ENCODE measurements around the gene CRTC1.
"Not testable (repeated sequence)": the region's sequence is repeated elsewhere in the genome, so short reads cannot be mapped to it uniquely, and the experiment has no call there.

CRTC1 gene

GRCh38 chr19:18731562-18732008 is 48.1 kb downstream of the CRTC1 start:
- no peak for DNase-seq

GRCh38 chr19:18733196-18733647 is 49.7 kb downstream of the CRTC1 start:
- DNase-seq = no peak

GRCh38 chr19:18733762-18734332 is 50.4 kb downstream of the CRTC1 start:
- not testable (repeated sequence) for DNase-seq

GRCh38 chr19:18735324-18735723 is 51.8 kb downstream of the CRTC1 start:
- no peak for DNase-seq

GRCh38 chr19:18735752-18736151 is 52.3 kb downstream of the CRTC1 start:
- DNase-seq = no peak

- DNase-seq = no peak
Observed at GRCh38 chr19:18736415-18737336, 53.2 kb downstream of the CRTC1 start.

GRCh38 chr19:18737337-18737953 is 54.0 kb downstream of the CRTC1 start:
- no peak for DNase-seq

GRCh38 chr19:18737954-18738351 is 54.5 kb downstream of the CRTC1 start:
- DNase-seq = no peak

- no peak for DNase-seq
Observed at GRCh38 chr19:18738961-18739690, 55.6 kb downstream of the CRTC1 start.

GRCh38 chr19:18741124-18742121 is 57.9 kb downstream of the CRTC1 start:
- peak; percentile 78 for DNase-seq

GRCh38 chr19:18742324-18742723 is 58.8 kb downstream of the CRTC1 start:
- DNase-seq = no peak

GRCh38 chr19:18742838-18743783 is 59.6 kb downstream of the CRTC1 start:
- DNase-seq = no peak

GRCh38 chr19:18743784-18744418 is 60.4 kb downstream of the CRTC1 start:
- DNase-seq = no peak

GRCh38 chr19:18745012-18745735 is 61.7 kb downstream of the CRTC1 start:
- DNase-seq = no peak

- DNase-seq = no peak
Observed at GRCh38 chr19:18745931-18746330, 62.5 kb downstream of the CRTC1 start.

- DNase-seq = no peak
Observed at GRCh38 chr19:18746401-18747325, 63.2 kb downstream of the CRTC1 start.

GRCh38 chr19:18749362-18750231 is 66.1 kb downstream of the CRTC1 start:
- no peak for DNase-seq

Data from NCI-H510A treated with DMSO at 0.1 percent for 48 hours (cell line).